ENCODE results near the gene CENATAC.
A peak's percentile ranks its signal among the peaks of the same experiment; 100 is the strongest.
"Not testable (repeated sequence)": the region's sequence is repeated elsewhere in the genome, so short reads cannot be mapped to it uniquely, and the experiment has no call there.

The CENATAC gene

DNA sequence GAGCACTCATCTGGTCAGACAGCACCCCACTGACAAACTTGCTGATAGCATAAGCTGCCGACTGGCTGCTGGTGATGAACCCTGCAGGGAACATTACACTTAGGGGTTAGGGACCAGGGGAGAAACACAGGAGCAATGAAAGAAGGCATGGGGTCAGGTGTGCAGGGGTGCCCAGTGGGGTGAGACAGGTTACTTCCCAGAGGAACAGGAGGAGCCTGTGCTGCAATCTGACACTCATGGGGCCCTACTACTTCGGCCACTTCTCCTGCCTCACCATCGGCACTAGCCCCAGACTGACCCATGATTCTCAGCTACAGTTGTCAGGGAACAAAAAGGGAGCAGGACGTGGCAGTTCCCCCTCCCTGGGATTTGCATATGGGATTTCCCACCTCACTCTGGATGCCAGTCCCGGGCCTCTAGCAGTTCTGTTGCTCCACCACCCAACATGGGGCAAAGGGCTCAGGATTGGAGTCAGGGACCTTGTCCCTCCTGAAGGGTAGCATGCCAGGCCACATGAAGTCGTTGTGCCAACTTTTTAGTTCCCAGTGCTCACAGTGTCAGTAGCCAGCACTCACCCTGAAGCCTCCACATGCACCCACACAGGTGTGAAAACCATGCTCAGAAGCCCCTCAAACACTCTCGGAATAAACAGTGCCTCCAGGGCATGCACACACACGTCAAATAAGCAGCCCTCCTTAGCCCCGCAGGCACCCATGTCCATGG, 30.6 kb downstream of the CENATAC start:
- no peak for DNase-seq

DNA sequence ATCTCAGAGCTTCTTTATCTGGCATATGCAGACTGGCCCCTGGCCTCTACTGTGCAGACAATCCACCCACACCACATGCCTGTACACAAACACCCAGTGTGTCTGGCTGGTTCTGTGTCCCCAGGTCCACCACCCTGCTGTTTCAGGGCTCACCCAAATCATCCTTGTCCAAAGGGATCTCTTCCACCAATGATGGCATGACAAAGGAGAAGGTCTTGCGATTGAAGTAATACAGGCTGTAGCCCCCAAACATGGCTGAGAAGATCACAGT, 31.1 kb downstream of the CENATAC start:
- no peak for DNase-seq

DNA sequence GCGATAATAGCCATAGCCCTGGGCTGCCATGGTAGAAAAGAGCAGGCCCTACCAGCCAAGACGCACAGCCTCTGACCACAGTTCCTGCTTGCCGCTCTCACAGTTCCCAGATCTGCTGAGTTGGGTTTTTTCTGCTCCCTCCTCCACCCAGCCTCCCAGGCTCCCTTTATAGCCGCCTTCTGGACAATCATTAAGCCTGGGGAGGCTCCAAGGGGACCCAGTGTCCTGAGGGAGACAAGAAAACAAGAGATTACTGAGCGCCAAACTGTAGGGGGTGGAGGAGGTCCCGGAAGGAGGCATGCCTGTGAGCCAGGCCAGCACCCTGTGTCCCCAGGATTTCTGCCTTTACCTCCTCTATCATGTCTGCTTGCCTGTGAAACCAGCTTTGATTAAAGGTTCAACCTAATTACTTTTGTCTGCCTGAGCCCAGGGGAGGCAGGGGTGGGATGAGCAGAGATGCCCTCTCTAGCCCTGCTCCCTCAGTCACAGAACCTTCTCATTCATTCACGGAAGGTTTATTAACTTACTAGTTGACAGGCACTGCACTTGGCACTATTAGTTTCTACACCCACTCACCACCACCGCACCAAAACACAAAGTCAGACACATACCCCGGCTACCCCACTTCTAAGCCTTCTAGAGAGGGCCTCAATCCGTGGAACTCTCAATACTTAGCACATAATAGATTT, 31.5 kb downstream of the CENATAC start:
- DNase-seq: no peak

DNA sequence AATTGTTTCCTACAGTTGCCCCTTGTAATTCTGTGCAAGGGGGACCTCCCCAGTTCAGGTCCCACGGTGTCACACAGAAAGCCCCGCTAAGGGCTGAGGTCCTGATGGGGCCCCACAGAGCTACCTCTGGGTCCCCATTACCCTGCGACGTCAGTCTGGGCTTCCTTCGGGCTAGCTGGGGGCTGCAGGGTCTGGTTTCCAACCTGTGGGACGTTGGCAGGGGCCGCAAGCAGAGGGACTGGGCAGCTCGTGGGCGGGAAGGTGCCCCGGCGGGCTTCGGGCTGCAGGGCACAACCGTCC, 32.0 kb downstream of the CENATAC start:
- no peak for DNase-seq

DNA sequence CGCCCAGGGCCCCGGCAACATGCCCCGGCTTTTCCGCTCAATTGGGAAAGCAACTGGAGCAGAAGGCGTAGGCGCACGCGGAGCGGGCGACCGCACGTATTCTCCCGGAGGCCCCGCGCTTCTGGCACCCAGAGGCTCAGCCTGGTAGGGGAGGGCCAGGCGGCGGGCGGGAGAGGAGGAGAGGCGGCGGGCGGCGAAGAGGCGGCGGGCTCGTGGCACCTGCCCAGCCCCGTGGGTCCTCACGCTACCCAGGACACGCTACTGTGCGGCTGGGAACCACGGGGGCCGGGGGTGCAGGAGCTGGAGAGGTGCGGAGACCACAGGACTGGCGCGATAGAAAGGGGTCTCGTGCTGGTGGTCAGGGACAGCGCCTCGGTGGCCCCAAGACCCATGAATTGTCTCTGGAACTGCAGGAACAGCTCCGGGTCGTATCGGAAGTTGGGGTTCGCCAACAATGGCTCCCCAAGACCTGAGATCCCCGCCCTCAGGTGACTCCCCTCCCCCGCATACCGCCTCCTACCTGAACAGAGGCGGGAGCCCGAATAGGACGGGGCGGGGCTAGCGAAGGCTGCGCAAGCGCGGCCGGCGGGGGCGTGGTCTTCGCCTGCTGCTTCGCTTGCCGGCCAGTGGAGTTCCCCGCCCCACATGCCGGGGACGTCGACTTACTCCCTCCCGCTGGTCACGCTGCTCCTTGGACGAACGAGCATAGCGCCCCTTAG, 32.5 kb downstream of the CENATAC start, which contains the start of gene SLC37A4:
TSS of gene SLC37A4 (minus strand) at position 549 of the 719 bp plus-strand sequence.
- DNase-seq: peak; percentile 89

DNA sequence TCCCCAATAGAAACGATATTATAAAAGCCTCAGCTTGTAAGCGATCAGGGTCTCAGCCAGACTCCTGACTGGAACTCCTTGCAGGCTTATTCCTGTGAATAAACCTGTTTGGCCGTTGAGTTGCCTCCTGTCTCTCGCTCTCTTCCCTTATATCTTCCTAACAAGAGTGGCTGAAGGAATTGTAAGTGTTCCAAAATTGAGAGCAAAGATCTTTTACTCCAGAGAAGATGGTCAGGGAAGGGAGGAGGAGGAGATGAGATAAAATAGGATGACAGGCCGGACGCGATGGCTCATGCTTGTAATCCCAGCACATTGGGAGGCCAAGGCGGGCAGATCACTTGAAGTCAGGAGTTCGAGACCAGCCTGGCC, 34.0 kb downstream of the CENATAC start:
- DNase-seq: no peak

DNA sequence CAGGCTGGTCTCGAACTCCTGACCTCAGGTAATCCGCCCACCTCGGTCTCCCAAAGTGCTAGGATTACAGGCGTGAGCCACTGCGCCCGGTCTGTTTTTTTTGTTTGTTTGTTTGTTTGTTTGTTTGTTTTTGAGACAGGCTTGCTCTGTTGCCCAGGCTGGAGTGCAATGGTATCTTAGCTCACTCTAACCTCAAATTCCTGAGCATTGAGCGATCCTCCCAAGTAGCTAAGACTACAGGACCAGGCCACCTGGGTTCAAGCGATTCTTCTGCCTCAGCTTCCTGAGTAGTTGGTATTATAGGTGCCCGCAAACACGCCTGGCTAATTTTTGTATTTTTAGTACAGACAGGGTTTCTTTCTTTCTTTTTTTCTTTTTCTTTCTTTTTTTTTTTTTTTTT, 35.5 kb downstream of the CENATAC start:
- DNase-seq: not testable (repeated sequence)

DNA sequence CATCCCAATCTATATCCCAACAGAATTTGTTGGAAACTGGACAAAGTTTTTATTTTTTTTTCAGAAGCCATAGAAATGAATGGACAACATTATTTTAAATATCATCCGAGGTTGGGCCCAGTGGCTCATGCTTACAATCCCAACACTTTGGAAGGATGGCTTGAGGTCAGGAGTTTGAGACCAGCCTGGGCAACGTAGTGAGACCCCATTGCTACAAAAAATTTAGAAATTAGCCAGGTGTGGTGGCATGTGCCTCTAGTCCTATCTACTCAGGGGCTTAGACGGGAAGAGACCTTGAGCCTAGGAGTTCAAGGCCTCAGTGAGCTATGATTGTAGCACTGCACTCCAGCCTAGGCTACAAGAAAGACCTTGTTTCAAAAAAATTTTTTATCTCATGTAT, 36.9 kb downstream of the CENATAC start:
- no peak for DNase-seq

DNA sequence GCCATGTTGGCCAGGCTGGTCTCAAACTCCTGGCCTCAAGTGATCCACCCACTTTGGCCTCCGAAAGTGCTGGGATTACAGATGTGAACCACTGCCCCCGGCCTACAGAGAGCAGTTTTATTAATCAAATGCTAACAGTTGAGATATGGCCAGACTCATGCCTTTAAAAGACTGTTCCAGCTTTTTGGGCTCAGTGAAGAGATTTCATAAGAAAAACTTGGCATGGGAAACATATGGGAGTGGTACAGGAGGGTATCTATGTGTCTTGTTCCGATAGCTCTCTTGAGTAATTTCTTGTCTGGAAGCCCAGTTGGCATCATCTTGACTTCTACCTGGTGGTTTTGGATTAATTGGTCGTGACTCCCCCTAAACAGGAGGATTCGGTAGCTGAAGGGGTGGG, 40.9 kb downstream of the CENATAC start:
- no peak for DNase-seq

DNA sequence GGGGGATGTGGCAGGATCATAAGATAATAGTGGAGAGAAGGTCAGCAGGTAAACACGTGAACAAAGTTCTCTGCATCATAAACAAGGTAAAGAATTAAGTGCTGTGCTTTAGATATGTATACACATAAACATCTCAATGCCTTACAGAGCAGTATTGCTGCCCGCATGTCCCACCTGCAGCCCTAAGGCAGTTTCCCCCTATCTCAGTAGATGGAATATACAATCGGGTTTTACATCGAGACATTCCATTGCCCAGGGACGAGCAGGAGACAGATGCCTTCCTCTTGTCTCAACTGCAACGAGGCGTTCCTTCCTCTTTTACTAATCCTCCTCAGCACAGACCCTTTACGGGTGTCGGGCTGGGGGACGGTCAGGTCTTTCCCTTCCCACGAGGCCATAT, 41.5 kb downstream of the CENATAC start:
- not testable (repeated sequence) for DNase-seq

DNA sequence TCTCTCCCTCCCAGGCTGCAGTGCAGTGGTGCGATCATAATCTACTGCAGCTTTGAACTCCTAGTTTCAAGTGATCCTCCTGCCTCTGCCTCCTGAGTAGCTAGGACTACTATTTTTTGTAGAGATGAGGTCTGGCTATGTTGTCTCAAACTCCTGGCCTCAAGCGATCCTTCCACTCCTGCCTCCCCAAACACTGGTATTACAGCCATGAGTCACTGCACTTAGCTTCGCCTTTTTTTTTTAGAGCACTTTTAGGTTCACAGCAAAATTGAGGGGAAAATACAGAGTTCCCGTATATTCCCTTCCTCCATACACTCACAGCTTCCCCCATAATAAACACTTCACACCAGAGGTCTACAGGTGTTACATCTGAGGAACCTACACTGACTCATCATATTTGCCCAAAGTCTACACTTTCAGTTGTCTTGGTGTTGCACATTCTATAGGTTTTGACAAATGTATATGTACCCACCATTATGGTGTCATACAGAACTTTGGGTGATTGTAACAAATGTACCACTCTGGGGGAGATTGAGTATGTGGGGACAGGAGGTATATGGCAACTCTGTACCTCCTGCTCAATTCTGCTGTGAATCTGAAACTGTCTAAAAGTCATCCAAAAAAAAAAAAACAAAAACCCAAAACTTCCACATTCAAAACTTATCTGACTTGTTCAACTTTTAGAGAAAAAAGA, 44.0 kb downstream of the CENATAC start:
- no peak for DNase-seq

DNA sequence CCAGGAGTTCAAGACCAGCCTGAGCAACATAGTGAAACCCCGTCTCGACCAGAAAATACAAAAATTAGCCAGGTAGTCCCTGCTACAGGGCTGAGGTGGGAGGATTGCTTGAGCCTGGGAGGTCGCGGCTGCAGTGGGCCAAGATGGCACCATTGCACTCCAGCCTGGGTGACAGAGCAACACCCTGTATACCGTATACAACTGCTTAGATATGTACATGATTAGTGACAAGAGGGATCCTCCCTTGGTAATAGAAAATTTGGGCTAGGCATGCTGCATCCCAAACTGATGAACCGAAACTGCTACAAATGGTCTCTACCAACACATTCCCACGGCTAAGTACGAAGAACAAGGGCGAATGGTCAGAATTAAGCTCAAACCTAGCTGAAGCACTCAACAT, 45.0 kb downstream of the CENATAC start:
- DNase-seq: no peak

DNA sequence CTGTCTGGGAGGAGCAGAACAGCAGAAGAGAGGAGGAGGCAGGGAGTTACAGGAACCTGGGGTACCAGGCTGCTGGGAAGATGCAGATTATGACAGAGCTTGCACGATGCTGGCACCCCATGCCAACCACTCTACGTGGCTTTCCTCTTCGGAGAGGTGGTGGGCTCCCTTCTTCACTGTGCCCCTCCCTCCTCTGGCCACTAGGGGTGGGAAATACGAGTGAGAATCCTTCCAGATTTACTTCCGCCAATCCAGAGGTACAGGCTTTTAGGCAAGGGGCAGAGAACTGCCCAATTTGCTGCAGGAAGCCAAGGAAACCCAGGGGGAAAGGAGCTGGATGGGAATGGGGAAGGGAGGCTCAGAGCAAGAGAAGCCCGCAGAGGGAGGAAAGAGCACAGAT, 46.8 kb downstream of the CENATAC start:
- no peak for DNase-seq

DNA sequence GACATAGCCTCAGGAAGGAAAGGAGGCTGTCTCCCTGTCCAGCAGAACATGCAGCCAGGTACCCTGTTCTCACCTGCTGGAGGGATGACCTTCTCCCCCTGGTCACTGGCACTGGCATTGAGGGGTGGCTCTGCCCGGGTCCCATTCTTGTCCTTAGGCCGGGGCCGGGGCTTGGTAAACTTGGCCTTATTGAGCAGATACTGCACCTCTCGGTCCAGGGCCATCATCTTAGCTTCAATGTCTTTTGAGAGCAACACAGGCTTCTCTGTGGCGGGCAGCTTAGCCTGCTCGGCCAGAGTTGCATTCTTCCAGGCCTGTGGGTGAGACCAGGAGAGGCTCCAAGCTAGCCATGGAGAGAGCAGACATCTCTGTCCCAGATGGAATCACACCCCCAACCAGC, 48.6 kb downstream of the CENATAC start:
- DNase-seq: no peak

DNA sequence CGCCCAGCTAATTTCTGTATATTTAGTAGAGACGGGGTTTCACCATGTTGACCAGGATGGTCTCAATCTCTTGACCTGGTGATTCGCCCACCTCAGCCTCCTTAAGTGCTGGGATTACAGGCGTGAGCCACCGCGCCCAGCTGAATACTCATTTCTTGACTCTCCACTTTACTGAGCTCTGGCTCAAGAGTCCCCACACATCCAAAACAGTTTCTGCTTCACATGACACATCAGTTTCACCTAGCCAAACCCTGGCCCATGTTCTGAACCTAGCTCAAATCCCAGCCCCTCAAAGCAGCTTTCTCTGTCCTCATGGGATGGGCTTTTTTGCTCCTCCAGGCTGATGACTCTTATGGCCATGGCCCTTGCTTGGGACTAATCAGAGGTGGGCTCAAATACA, 49.3 kb downstream of the CENATAC start:
- no peak for DNase-seq

DNA sequence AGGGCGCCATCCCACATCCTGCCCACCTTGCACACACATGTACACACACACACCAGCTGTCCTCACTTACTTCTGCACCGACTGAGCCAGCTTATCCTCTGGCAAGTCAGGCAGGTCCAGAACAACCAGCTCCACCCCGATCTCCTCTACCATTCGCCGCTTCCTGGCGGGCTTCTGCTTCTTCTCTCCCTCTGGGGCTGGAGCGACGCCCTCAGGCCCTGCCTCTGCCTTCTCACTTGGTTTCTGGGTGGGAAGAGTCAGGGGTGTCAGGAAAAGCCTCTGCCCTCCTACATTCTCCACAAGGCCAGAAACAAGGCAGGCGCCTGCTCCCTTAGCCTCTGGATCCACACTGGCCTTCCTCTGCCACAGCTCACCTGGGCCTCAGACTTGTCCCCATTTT, 50.7 kb downstream of the CENATAC start:
- no peak for DNase-seq

DNA sequence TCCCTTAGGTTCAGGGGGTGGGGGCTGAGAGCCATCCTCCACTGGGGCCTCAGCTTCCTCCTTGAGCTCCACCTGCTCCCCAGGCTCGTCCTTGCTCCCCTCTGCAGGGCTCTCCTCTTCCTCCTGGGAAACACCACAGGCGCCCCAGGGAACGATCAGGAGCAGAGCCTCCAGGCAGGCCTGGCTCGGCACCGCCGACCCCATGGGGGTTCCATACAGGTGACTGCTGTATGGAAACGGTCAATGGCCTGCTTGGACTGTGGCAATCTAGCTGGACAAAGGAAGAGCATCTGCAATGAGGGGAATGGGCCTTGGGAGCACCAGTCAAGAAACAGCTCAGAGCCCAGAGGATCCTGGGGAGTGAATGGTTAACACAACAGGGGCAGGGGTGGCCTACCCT, 51.1 kb downstream of the CENATAC start:
- DNase-seq: no peak

DNA sequence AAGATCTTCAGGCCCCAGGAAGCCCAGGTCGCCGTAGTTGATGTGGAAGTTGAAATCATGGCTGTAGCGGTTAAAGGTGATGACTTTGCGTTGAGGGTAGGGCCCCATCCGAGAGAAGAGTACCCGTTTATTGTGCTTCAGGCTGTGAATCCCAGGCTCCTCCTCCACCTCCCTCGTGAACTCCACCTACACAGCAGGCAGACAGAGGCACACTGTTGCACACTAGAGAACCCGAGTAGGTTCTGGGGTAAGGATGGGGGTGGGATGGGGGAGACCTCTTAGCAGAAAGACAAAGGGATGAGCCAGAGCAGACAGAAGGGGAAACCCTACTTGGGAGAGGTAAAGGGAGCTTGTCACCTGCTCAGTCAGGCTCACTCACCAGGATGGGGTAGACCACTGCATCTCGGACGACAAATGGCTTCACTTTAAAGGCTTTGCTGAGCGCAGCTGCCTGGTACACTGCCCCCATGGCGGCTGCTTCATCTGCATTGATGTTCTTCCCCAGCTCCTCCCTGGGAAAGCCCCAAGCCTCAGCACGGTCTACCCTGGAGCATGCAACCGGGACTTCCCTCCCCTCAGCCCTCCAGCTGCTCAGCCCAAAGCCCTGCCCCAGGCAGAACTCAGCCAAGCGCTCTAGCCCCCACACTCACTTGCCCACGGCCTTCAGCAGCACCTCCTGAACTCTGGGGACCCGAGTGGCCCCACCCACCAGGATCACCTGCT, 53.7 kb downstream of the CENATAC start:
- no peak for DNase-seq

DNA sequence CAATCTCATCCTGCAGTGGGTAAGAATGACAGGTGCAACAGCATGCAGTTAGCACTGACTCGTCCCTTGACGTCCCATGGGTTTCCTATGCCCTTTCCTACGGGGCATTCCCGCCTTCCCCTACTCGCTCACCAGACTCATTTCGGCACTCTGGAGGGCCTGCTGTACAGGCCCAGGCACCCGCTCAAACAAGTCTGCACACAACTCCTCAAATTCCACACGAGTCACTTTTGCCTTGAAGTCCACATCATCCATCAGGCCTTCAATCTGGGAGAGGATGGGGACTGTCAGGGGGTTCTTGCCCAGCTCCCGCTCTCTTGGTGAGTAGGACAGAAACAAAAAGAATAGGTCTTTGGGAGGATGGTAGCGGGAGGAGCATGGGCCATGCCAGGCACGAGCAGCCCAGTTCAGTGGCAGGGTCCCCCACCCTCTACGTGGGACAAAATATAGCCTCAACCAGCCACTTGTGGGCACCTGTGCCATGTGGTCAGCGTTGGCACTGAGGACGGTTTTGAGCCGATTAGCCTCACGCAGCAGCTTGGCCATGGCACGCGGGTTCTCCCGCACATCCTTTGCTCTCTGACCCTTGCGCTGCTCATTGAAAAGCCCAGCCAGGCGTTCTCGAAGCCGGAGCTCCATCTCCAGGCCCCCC, 54.4 kb downstream of the CENATAC start:
- no peak for DNase-seq

DNA sequence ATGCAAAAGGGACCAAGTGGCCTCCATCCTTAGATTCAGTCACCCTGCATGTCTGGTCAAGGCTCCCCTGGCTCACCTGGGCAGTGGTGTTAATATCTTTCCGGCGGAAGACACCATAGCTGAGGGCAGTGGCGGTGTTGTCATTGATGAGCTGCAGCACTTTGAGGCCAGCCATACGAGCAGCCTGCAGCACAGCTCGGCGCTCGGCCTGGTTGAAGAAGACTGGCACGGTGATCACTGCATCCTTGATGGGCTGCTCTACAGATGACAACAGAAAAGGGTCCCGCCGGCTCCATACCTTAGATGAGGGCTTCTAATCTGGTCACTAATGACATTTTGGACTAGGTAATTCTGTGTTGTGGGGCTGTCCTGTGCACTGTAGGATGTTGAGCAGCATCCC, 56.5 kb downstream of the CENATAC start:
- DNase-seq: no peak

DNA sequence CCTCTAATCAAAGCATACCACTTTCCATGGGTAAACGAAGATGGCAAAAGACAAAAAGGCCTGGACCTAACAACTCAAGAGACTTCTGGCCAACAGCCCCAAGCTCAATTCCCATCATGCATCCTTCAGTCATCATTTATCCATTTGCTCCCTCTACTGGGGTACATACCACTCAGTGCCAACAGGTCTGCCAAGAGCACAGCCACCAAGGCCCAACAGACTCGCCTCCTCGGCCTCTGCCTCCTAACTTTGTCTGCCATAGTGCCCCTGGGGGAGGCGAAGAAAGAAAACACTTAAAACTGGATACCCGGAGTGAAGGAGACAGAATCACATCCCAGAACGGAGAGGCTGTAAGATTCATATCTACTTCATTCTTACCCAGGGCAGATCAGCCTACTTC, 58.0 kb downstream of the CENATAC start:
- no peak for DNase-seq

DNA sequence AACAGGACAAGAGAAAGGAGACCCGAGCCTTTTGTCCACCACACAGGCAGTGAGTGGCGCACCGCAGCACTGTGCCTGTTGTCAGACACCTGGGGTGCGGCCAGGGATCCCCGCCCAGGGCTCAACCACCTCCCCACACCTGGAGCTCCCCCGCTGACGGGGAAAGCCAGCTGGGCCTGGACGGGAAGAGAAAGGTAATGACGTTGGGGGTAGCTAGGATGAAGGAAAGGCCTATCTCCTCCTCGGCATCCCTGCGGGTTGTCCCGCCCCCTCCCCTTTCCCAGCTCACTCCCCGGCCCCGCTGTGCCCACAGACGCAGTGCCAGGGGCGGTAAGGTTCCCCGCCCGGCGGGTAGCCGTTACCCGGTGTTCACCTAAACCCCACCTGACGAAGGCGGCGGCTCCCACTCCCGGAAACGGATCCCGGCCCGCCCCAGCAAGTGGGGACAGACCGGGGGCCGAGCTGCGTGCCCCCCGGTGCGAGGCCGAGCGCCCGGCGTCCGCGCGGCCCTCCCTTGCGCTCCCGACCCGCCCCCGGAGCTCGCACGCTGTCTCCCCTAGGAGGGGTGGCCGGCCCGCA, 58.6 kb downstream of the CENATAC start:
- DNase-seq: no peak

Measured in NCI-H748 treated with DMSO at 0.1 percent for 48 hours (cell line).